CD1c-positive myeloid dendritic cell (primary cell): ENCODE results near the gene CENPU.
"Not testable (repeated sequence)": the region's sequence is repeated elsewhere in the genome, so short reads cannot be mapped to it uniquely, and the experiment has no call there.

Experiments used
- DNase-seq: peaks from one replicate; pipeline ENCODE4 v3.0.0-alpha.2; 2016; ENCODE audit errors: extremely low spot score

CENPU gene, protein sequence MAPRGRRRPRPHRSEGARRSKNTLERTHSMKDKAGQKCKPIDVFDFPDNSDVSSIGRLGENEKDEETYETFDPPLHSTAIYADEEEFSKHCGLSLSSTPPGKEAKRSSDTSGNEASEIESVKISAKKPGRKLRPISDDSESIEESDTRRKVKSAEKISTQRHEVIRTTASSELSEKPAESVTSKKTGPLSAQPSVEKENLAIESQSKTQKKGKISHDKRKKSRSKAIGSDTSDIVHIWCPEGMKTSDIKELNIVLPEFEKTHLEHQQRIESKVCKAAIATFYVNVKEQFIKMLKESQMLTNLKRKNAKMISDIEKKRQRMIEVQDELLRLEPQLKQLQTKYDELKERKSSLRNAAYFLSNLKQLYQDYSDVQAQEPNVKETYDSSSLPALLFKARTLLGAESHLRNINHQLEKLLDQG

DNA sequence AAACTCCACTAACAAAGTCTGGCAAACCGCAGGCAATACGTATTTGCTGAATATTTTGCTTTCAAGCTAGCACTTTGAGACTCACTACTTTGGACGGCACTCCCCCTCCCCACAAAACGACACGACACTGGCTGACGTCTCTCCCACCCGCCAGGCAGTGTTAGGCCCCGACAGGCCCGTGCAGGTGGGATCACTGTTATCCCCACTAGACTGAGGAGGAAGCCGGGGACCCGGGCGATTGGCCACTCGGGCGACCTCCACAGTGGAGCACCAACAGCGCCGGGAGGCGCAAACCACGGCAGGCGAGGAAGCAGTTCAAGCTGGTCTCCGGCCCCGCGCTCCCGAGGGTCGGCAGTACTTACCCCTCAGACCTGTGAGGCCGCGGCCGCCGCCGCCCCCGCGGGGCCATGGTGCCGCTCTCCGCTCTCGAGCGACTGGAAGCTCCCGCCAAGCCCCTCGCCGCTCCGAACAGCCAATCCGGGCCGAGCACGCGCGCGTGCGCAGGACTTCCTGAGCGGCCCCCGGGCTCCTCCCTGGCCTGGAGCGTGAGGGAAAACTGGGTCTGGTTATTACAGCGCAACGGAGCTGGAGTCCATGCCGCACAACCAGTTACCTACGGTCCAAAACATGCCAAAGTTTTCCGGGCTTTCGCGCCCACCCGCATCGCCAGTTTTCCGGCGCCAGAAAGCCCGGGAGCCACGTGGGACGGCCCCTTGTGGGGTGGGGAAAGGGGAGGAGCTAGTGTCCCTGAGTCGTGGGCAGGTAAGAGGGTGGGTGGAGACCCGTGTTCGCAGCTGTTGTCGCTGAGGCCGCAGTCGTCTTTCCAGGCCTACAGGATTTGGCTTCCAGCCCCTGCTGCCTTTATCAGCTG is at the start of gene CENPU:
CENPU (minus strand) TSS at position 443 of the 871 bp plus-strand sequence; CDS start at position 409, 34 bp downstream.
- DNase-seq, result peak; percentile 98

DNA sequence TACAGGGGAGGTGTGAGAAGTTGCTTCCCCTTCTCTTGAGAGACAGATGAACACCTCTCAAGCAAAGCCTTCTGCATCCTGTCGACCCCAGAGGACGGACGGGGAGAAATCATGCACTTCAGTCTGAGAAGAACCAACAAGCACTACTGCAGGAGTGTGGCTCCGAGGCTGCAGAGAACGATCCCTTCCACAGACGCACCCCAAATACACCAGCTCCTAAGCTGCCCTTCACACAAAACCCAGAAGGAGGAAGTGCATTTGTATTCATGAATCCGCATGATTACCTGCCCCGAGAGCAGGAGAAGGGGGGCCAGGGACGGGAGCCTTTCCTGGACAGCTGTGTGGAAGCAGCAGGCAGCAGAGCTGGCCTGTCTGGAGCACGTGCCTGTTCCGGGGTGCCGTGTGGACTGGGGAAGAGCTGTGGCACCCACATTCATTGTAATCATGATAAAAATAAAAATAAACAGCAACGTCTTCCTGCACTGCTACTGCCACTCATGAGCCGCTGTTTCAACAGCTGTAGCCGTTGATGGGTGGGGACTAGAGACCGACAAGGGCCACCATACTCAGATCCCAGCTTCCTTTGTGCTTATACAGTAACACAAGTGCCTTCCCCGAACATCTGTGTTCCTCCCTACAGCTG is 49.0 kb upstream of the CENPU start:
- DNase-seq, result peak; percentile 33

DNA sequence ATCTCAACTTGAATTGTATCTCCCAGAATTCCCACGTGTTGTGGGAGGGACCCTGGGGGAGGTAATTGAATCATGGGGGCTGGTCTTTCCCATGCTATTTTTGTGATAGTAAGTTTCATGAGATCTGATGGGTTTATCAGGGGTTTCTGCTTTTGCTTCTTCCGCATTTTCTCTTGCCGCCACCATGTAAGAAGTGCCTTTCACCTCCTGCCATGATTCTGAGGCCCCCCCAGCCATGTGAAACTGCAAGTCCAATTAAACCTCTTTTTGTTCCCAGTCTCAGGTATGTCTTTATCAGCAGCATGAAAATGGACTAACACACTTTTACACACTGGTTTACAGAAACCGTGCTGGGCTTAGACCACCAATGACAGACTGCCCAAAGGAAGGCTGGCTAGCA is 45.3 kb upstream of the CENPU start:
- not testable (repeated sequence) for DNase-seq

DNA sequence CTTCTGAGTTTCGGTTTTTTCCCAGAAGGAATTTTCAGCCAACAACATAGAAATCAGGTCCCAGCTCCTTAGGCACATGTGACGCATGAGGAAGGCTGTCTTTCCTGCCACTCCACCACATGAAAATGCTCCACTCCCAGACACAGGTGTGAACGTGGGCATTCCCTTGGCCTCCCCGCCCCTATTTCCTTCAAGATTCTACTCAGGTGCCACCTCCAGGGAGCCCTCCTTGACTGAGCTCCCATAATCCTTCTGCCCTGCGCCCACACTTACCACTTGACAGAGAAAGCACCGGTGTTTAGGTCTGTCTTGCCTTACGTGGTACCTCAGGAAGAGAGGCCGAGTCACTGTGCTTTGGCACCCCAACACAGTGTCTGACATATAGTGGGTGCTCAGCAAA is 44.4 kb upstream of the CENPU start:
- DNase-seq, result no peak

DNA sequence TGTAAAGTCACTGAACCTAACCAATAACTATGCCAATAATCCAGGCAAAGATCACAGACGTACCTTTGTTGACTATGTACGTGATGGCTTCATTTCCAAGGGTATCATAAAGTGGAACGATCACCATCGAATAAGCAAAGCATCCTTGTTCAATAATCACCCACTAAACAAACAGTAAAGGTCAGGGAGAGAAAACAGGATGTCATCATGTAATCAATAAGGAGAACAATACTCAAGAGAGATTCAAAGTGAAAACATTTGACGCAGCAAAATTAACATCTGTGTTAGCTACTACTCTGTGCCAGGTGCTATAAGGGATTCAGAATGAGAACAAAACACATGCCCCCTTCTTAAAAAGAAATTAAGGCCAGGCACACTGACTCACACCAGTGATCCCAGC is 42.9 kb upstream of the CENPU start:
- no peak for DNase-seq

DNA sequence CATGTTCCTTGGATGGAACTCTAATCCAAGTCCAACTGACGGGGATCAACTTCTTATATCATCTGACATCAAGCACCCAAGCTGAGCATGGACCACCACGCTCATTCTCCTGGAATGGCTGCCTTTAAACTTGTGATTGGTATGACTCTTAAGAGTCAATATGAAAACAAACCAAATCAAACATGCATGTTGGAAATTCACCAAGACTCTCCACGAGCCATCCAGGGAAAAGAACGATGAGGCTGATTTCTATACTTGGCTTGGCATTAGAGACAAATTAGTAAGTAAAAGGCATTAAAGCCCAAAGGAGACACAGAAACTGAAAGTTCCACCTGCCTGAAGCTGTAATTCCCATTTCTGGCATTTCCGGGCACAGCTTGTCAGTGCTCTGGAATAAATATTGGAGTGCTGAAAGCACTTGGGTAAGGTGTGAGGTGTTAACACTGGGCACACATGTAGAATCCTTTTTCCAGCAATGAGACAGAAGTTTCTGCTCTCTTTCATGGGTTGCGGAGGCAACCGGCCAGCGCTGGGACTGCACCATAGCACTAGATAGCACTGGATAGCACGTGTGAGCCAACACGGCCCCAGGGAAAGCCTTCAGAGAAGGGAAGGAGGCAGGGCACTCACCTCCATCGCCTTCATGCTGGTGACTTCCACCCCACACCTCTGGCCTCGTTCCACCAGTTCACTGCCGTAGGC is 42.1 kb upstream of the CENPU start:
- no peak for DNase-seq

DNA sequence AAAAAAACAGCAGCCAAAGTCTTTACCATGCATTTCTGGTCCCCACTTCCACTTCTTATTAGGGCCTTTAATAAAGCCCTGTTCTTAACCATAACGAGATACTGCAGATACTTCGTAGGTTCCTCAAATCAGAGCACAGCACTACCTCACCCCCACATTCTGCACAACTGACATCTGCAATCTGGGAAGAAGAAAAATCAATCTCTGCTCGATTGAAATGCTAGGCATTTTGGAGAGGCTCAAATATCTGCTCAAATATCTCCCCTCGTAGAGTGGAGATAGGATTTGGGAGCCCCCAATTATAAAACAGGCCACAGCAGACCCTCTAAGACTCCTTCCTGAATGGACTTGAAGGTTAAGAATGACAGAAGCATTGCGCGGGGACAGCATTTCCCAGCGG is 40.3 kb upstream of the CENPU start:
- no peak for DNase-seq

DNA sequence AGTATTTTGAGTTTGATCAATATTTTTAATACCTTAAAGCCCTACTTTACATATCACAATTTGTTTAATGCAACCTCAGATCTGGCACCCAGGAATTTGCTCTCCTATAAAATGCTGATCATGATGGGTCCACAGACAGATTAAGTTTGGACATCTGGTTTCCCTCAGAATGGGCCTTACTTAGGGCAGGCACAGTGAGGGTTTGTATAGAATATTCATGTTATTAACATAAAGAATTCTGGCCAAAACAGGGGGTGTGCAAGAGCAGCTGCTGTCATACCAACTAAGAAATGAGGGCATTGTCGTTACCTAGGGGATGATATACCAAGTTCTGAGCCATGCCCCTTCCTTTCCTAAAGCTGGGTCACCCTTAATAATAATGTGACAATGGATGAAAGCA is 37.5 kb upstream of the CENPU start:
- no peak for DNase-seq

DNA sequence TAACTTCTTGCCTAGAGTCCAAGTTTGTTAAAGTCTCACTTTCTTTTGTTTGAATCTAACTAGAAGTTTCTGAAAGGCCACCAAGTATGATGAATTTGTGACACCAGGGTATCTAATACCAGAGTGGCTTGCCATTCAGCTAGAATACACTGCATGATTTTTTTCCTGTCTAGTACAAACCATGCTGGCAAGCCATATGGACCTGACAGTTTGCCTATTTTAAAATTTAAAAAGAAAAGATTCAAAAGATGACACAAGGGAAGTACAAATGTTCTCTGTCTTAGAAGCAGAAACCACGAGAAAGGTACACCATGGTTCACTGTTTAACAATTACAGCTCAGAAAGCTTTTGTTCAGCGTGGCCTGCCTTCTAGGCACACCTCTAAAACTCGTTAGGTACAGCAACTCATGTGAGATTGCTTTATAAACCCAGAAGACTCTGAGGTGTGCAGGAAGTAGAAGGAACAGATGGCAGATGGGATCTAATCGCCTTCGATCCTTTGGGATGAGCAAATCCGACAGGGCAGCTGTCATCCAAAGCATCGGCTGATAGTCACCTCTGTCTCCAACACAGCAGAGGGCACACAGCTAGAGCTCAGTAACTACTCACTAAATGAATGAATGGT is 35.4 kb upstream of the CENPU start:
- DNase-seq, result no peak

DNA sequence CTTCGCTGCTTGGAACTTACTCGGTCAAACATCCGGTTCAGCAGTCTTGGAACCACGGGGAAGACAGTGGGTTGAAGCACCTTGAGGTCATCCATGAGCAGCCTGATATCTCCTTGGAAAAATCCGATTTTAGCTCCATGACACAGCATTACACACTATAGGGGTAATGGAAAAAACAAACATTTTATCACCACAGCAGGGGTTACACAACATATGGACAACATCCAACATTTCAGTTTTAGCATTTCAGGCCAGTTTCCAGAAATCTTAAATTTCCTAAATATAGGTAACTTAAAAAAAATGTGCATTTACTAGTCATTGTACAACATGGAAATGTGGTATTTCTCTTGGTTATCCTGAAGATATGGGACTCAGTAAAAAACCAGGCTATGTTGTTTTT is 34.4 kb upstream of the CENPU start:
- DNase-seq, result no peak

DNA sequence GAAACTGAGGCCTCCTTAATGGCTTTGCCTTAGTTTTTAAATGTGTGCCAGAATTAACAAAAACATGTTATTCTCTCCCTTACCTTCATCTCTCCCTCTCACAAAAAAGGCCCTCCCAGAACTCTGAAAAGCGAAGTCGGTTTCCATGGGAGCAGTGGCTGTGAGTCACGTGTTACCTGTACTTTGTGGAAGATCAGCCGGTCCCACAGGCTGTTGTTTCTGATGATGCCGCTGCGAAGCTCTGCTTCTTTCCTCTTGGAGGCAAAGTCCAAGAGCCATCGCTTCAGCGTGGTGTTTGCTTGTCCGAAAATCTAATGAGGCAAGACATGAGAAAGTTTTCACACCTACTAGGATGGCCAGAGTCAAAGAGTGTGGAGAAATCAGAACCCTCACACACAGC is 32.5 kb upstream of the CENPU start:
- DNase-seq, result no peak

DNA sequence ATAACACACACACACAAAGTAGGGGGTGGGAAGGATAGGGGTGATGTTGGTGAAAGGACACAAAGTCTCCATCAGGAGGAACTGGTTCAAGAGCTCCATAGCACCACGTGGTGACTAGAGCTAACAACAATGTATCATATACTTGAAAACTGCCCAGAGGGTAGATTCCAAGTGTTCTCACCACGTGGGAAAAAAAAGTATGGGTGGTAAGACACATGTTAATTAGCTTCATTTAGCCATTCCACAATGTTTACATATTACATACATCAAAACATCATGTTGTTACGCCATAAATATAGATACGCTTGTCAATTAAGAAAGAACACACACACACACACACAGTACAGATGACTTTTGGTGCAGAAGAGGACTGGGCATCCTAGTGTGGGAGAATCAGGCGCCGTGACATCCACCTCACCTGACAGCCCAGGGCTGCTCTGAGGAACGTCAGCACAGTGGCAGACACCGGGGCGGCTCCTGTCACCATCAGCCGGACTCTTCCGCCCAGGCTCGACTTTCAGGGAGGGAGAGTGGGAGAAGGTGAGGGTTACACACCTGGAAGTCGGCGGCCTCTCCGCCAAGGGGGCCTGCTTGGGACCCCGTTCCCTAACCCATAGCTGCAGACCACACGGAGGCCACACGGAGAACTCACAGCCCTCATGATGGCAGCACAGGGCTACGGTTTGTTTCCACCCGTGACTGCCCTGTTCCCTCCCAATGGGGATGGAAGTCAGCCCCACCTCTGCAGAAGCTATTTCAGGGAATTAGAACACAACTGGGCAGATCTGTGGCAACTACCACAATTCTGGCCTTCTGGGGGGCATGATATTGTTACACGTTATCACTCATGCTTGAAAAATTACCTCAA is 31.8 kb upstream of the CENPU start:
- DNase-seq, result no peak

DNA sequence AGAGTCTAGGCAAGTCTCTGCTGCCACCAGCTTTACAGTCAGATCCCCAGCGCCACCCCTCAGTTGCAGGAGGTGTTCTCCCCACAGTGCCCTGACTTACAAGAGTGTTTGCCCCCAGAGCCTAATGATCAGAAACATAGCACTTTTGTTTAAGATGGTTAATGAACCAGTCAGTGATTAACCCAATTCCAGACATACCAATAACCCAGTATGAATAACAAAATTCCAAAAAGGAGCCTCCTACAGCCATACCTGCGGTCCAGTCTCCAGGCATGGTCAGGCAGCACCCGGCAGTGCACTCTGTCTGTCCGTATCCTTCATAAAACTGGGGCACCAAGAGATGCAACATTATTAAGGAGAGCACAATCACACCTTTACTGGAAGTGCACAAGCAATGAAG is 30.7 kb upstream of the CENPU start:
- no peak for DNase-seq

DNA sequence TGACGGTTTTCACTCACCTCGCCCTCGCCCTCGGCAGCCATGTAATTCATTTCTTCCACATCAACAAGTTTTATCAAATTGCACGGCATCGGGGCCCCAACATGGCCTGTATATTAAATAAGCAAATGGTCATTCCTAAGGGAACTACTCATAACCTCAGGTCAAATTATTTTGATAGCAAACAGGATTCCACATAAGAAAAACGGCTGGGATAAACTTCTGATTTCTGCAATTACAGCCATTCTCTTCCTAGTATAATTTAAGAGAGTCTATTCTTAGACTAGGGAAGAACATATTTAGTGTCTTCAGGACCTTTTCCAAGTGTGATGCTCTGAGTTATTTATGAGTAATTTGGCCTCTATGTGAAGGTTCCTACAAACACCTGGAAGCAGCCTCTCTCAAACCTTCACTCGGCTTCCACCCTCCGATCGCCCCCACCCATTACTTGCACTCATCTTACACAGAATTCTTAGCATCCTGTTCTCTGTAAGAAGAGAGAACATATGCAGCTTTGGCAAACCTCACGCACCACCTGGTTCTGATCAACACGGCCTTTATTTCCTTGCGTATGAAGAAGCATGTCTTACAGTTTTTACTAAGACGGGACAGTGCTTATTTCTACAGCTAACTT is 29.4 kb upstream of the CENPU start:
- no peak for DNase-seq

DNA sequence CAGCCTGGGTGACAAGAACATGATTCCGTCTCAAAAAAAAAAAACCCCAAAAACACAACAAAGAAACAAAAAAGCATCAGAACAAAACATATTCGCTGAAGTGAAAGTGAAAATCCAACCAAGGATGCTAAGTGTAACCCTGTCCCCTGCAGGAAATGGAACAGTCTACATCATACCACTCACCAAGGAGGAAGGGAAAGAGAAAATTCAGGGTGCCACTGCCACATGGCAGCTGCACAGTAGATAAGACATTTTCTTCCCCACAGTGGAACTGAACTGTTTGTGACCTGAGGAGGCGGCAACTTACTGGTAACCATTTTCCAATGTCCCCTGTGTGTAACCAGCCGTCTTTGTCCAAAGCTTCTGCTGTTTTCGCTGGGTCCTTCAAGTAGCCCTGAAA is 28.2 kb upstream of the CENPU start:
- DNase-seq, result peak; percentile 14

DNA sequence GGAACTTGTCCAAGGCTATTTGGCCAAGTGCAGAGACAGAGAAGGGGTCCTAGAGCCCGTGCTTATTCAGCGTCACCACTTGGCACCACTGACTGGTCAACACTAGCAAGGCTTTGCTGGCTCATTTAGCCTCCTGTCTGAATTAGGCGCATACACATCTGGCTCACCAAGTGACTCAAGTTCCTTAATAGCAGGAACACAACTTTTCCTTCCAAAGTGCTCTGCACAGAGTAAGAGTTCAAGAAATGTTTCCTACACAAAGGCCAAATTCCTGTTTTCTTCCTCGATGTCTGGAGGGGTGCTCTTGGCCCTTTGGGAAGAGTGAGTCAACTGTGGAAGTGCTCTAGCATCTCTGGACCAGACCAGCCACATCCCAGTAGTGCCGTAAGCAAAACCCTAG is 26.8 kb upstream of the CENPU start:
- no peak for DNase-seq

DNA sequence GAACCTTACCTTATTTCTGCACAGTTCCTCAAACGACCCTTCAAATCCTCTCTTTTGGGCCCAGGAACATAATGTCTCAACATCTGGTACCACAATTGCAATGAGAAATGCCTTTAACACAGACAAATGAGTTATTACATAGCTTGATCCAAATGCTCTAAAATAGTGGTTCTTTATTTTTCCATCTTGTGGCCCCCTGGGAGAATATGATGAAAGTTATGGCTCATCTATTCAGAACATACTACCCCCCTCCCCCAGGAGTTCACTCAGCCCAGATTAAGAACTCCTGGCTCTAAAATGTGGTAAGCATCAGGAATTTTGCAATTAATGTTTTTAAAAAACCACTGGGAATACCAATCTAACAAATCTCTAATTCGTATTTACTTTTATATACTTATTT is 23.9 kb upstream of the CENPU start:
- DNase-seq, result no peak

DNA sequence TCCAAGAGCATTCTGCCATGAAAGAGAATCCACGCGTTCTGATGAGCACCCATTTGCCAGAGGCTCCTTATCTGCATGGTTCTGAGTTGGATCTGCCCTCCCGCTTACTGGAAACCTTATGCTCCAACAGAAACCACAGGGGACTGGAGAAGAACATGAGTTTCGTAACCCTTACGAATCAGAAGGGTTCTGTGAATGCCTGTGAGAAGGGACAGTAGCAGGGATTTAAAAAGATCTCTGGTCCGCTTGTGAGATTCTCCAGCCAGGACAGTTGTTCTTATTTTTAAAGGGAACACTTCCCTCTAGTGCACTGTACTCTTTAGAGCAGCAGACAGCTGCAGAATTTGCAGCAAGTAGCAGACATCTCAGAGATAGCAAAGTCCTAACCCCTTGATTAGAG is 22.5 kb upstream of the CENPU start:
- DNase-seq, result no peak

DNA sequence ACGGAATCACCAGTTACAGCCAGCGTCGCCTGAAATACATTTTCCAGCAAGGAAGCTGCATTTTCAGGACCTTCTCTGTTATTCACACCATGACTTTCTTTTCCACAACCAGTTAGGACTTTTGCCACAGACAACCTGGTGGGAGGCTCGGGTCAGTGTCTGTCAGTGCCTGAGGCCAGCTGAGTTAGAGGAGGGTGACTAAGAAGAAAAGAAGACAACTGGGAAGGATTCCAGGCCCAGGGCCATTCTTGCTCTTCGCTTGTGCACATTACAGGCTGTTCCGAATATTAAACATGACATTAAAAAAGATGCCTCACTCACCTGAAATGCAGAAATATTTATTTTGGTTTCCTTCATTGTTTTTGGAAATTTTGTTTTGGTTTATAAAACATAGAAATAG is 21.4 kb upstream of the CENPU start:
- no peak for DNase-seq
